Nephron progenitor cell (in vitro differentiated cells): ENCODE measurements around the gene RDX.

Source experiments
- DNase-seq: peaks from one replicate; pipeline ENCODE4 v3.0.0; 2021
- H3K27ac Mint-ChIP-seq: 2 replicates; pipeline ENCODE4 v1.8.0; 2021; ENCODE audit warnings: mild to moderate bottlenecking, moderate library complexity, mixed read lengths
- H3K27me3 Mint-ChIP-seq: 2 replicates; pipeline ENCODE4 v1.8.0; 2021; ENCODE audit warnings: mild to moderate bottlenecking, low read depth, mixed read lengths; ENCODE audit not compliant: poor library complexity
- H3K36me3 Mint-ChIP-seq: 2 replicates; pipeline ENCODE4 v1.8.0; 2021; ENCODE audit warnings: low read depth, mixed read lengths
- H3K4me1 Mint-ChIP-seq: 2 replicates; pipeline ENCODE4 v1.8.0; 2021; ENCODE audit warnings: mixed read lengths
- H3K4me3 Mint-ChIP-seq: 2 replicates; pipeline ENCODE4 v1.8.0; 2021; ENCODE audit warnings: mild to moderate bottlenecking, moderate library complexity, mixed read lengths
- H3K9me3 Mint-ChIP-seq: 2 replicates; pipeline ENCODE4 v1.8.0; 2021; ENCODE audit warnings: mild to moderate bottlenecking, moderate library complexity, mixed read lengths
- TF ChIP-seq, protein P1 (sequence below): fragments of 200-600 bp; sonication (generic); IDR thresholded peaks from 2 replicates; pipeline ENCODE4 v1.5.0; 2021; ENCODE audit warnings: antibody characterized with exemption

The RDX gene

DNA sequence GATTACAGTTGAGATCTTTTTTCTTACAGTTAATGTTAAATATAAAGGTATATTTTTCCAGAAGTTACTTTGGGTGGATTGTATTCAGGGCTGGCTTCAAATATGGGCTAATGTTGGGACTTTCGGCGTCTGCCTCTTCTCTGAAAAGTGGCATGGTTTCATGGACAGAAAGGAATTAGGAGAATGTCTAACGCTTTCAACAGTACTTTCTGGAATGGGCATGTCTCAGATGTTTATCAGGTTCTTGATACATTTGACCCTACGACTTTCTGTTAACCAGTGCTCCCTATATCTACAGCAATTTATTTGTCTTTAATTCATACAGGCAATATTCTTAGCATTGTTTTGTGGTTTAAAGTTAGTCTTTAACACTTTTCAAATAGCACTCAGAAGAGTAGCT, 169.5 kb downstream of the RDX start:
- Mint-ChIP-seq H3K36me3 (peaks cover 31% of the 10 kb centered on the region), H3K27me3 (no peaks in the 10 kb centered on the region), H3K4me3 (no peak overlapping the region), H3K4me1 (peaks cover 32% of the 10 kb centered on the region), H3K27ac (no peak overlapping the region), H3K9me3 (no peaks in the 10 kb centered on the region)
- DNase-seq, result no peak
- TF ChIP-seq, protein P1, sequence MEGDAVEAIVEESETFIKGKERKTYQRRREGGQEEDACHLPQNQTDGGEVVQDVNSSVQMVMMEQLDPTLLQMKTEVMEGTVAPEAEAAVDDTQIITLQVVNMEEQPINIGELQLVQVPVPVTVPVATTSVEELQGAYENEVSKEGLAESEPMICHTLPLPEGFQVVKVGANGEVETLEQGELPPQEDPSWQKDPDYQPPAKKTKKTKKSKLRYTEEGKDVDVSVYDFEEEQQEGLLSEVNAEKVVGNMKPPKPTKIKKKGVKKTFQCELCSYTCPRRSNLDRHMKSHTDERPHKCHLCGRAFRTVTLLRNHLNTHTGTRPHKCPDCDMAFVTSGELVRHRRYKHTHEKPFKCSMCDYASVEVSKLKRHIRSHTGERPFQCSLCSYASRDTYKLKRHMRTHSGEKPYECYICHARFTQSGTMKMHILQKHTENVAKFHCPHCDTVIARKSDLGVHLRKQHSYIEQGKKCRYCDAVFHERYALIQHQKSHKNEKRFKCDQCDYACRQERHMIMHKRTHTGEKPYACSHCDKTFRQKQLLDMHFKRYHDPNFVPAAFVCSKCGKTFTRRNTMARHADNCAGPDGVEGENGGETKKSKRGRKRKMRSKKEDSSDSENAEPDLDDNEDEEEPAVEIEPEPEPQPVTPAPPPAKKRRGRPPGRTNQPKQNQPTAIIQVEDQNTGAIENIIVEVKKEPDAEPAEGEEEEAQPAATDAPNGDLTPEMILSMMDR, result no peak

GRCh38 chr11:110125632-110126031, 170.8 kb downstream of the RDX start:
- Mint-ChIP-seq H3K4me3 (no peak overlapping the region), H3K27ac (peak overlapping the region; percentile 83), H3K9me3 (no peaks in the 10 kb centered on the region), H3K36me3 (peaks cover 24% of the 10 kb centered on the region), H3K4me1 (peaks cover 23% of the 10 kb centered on the region), H3K27me3 (no peaks in the 10 kb centered on the region)
- TF ChIP-seq, protein P1, result no peak
- DNase-seq, result no peak
